Endothelial cell of umbilical vein (primary cell): ENCODE data around the gene ATAD1. TPM values are rescaled to one million over a fixed set of nuclear protein-coding genes. Genes with fewer than 3 reads are reported as not detected.

Source experiments
- BruUV-seq: library from RNA; stranded (reverse); fragments of 400-500 nt; replicated peaks from 2 replicates; lab custom pipeline; 2021; lab: Mats Ljungman, UMichigan
- CTCF ChIA-PET: fragments of 300-600, 350-600 bp; sonication (Branson Sonifier 250); formaldehyde crosslinking; loops from one replicate; lab custom pipeline; 2021; ENCODE audit warnings: antibody characterized with exemption, inconsistent platforms; lab: Charles Lee
- POLR2A ChIA-PET: fragments of 300-600, 350-600 bp; sonication (Branson Sonifier 250); formaldehyde crosslinking; loops from one replicate; lab custom pipeline; 2021; ENCODE audit warnings: antibody characterized with exemption, inconsistent platforms; lab: Charles Lee
- DNase-seq: peaks from one replicate; pipeline ENCODE4 v3.0.0-alpha.2; 2011; ENCODE audit warnings: low read depth, low spot score
- FAIRE-seq: peaks from 2 replicates; lab custom pipeline; 2011; peaks lifted over from hg19 to GRCh38; lab: Jason Lieb, UNC
- H2AFZ ChIP-seq: 2 replicates; pipeline ENCODE4 v1.6.0; 2012; ENCODE audit warnings: low read depth, low read length, control low read depth, inconsistent platforms
- H3K27ac ChIP-seq: 2 replicates; pipeline ENCODE4 v1.5.1; 2011; ENCODE audit warnings: low read depth, mild to moderate bottlenecking, control low read depth, low read length, moderate library complexity; ENCODE audit not compliant: insufficient read depth
- H3K27me3 ChIP-seq, 2 experiments: 2 replicates each; pipeline versions ENCODE4 v1.6.0 to v1.6.1; 2011; ENCODE audit warnings: low read length in 2 of 2, mixed read lengths in 1 of 2; ENCODE audit not compliant: control insufficient read depth in 2 of 2, insufficient read depth in 2 of 2
- H3K36me3 ChIP-seq, 2 experiments: 2 replicates in 1 of 2; 3 replicates in 1 of 2; pipeline ENCODE4 v1.5.1; 2011; ENCODE audit warnings: low read length in 2 of 2, mild to moderate bottlenecking in 1 of 2, moderate library complexity in 1 of 2; ENCODE audit not compliant: control insufficient read depth in 2 of 2, insufficient read depth in 2 of 2; ENCODE audit errors: extremely low read depth in 1 of 2
- H3K4me1 ChIP-seq: 3 replicates; pipeline ENCODE4 v1.5.1; 2011; ENCODE audit warnings: mild to moderate bottlenecking, low read length; ENCODE audit not compliant: control insufficient read depth, insufficient read depth; ENCODE audit errors: extremely low read depth
- H3K4me2 ChIP-seq: 2 replicates; pipeline ENCODE4 v1.6.1; 2011; ENCODE audit warnings: low read length, control low read depth, mixed read lengths; ENCODE audit not compliant: insufficient read depth
- H3K4me3 ChIP-seq, 3 experiments: fragments of 200-600 bp in 1 of 3; sonication (generic), shearing (Covaris generic) in 1 of 3; replicated peaks in 1 of 3; 2 replicates each; pipeline ENCODE4 v1.5.1; 2011 to 2016; ENCODE audit warnings: control low read depth in 3 of 3, low read length in 3 of 3, mild to moderate bottlenecking in 2 of 3, inconsistent platforms in 1 of 3, low read depth in 1 of 3, moderate library complexity in 1 of 3; ENCODE audit not compliant: insufficient read depth in 1 of 3
- H3K79me2 ChIP-seq: 2 replicates; pipeline ENCODE4 v1.6.0; 2012; ENCODE audit warnings: low read length, inconsistent platforms; ENCODE audit not compliant: control insufficient read depth, insufficient read depth
- H3K9ac ChIP-seq: replicated peaks from 2 replicates; pipeline ENCODE3; 2011; ENCODE audit warnings: low read length, control low read depth; ENCODE audit not compliant: insufficient read depth; ENCODE audit errors: extremely low read depth
- H3K9me1 ChIP-seq: replicated peaks from 3 replicates; pipeline ENCODE4 v1.6.0; 2011; ENCODE audit warnings: mild to moderate bottlenecking, low read length; ENCODE audit not compliant: control insufficient read depth, insufficient read depth; ENCODE audit errors: extremely low read depth
- H3K9me3 ChIP-seq: replicated peaks from 2 replicates; pipeline ENCODE4 v1.5.1; 2012; ENCODE audit warnings: low read length, inconsistent platforms; ENCODE audit not compliant: control insufficient read depth, insufficient read depth
- H4K20me1 ChIP-seq: replicated peaks from 2 replicates; pipeline ENCODE3; 2011; ENCODE audit warnings: mild to moderate bottlenecking, low read length; ENCODE audit not compliant: control insufficient read depth, insufficient read depth; ENCODE audit errors: extremely low read depth
- EZH2 ChIP-seq: IDR thresholded peaks from 2 replicates; pipeline ENCODE4 v1.6.1; 2012; ENCODE audit warnings: borderline replicate concordance, low read depth, mild to moderate bottlenecking, moderate library complexity, low read length, inconsistent platforms; ENCODE audit not compliant: severe bottlenecking
- FOS ChIP-seq: IDR thresholded peaks from 2 replicates; pipeline ENCODE4 v1.6.1; 2011; ENCODE audit warnings: mild to moderate bottlenecking, low read length, moderate library complexity, borderline replicate concordance; ENCODE audit not compliant: insufficient read depth
- GATA2 ChIP-seq: IDR thresholded peaks from 2 replicates; pipeline ENCODE4 v1.7.0; 2011; ENCODE audit warnings: low read depth, mild to moderate bottlenecking, moderate library complexity, mixed read lengths, low read length; ENCODE audit not compliant: insufficient read length, insufficient read depth
- JUN ChIP-seq: IDR thresholded peaks from 2 replicates; pipeline ENCODE4 v1.6.1; 2011; ENCODE audit warnings: borderline replicate concordance, low read depth; ENCODE audit not compliant: insufficient read length, insufficient read depth
- MYC ChIP-seq: IDR thresholded peaks from one replicate; pipeline ENCODE4 v1.6.1; 2011; ENCODE audit warnings: mild to moderate bottlenecking, low read depth, low read length
- POLR2A ChIP-seq: IDR thresholded peaks from 2 replicates; pipeline ENCODE4 v1.6.1; 2012; ENCODE audit warnings: low read depth, mild to moderate bottlenecking, control low read depth, low read length
- POLR2AphosphoS5 ChIP-seq: IDR thresholded peaks from 2 replicates; pipeline ENCODE4 v1.6.1; 2012; ENCODE audit warnings: low read depth, mild to moderate bottlenecking, control low read depth, low read length, moderate library complexity; ENCODE audit not compliant: insufficient read depth
- dilution Hi-C: fragments of 300-500 bp; cut with MboI; formaldehyde crosslinking; loops from one replicate; pipeline ENCODE4 v1.15.0; 2019; ENCODE audit warnings: low sequenced_read_pairs; ENCODE audit not compliant: extremely low pct_ligation_motif_present
- intact Hi-C: fragments of 100-400 bp; cut with micrococcal nuclease; formaldehyde crosslinking; loops from one replicate; pipeline ENCODE4 v1.10.0; 2022
- polyA plus RNA-seq, 4 experiments: library from polyadenylated mRNA; depleted of rRNA in 3 of 4; stranded (reverse) in 3 of 4; unstranded in 1 of 4; fragments of >200 nt; gene quantifications; 2 replicates each; pipeline versions ENCODE4 v1.2.1 to v1.2.3, GENCODE V29; 2011 to 2012; ENCODE audit warnings: missing spikeins in 1 of 4
- total RNA-seq: library from RNA; stranded (reverse); gene quantifications from 2 replicates; pipeline ENCODE4 v1.2.3, GENCODE V29; 2021
- TF ChIP-seq, protein P1 (sequence below): IDR thresholded peaks from 2 replicates; pipeline ENCODE4 v1.6.1; 2011; ENCODE audit not compliant: insufficient read depth, insufficient read length
- TF ChIP-seq, protein P2 (sequence below), 2 donors: IDR thresholded peaks; 1 replicate in 1 of 2; 2 replicates in 1 of 2; pipeline ENCODE4 v1.5.1; 2011; ENCODE audit warnings: low read length in 2 of 2, mild to moderate bottlenecking in 2 of 2, moderate library complexity in 2 of 2, control low read depth in 1 of 2, inconsistent platforms in 1 of 2, low read depth in 1 of 2; ENCODE audit not compliant: insufficient read depth in 1 of 2; ENCODE audit errors: extremely low read depth in 1 of 2

The ATAD1 gene
- total and polyA plus RNA-seq, 2 donors (not counting 3 experiments of a cell fraction or from before 2014, with no cell fraction given): 5.2 to 25.8 TPM

DNA sequence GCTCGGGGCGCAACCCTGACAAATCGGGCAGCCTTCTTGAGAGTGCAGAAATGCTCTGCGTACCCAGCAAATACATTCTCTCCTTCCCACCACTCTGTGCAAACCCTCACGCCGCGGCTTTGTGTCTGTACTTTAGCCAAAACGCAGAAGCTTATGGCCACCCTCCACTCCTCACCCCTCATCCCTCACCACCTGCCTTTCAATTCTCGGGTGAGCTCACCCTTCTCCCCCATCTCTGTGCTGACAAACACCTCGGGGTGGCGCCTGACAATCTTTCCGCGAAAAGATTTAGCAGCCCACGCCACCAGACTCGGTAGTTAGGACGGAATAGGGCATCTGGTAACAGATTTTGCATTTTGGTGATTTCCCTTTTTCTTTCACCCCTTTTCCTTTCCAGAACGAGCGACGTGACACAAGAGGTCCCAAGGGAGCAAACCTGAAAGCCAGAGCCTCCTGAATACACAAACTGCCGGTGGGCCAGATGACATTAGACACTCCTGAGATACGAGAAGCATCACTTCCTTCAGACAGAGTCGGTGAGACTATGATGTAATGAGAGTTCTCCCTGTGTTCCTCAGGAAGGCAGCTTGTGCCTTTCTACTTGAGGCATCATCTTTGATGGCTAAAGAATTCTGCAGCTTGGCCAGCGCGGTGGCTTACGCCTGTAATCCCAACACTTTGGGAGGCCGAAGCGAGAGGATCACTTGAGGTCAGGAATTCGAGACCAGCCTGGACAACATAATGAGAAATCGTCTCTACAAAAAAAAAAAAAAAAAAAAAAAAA lies 671 bp upstream of the ATAD1 start:
- FAIRE-seq: no peak
- H3K27ac ChIP-seq: no peak overlapping the region

More for the DNA sequence above, 671 bp upstream of the ATAD1 start:
- no peaks in the 10 kb centered on the region for H4K20me1 ChIP-seq
- H3K4me3 ChIP-seq: peak overlapping the region; percentile 61 to 88 (median 78)
- dilution Hi-C loops: no loop called here
- H3K9me1 ChIP-seq: no peaks in the 10 kb centered on the region
- H3K4me1 ChIP-seq: peaks cover 22% of the 10 kb centered on the region
- H3K9ac ChIP-seq: peak overlapping the region; percentile 76
- H3K79me2 ChIP-seq: peaks cover 34% of the 10 kb centered on the region
- H3K27me3 ChIP-seq: no peaks in the 10 kb centered on the region
- H3K9me3 ChIP-seq: no peaks in the 10 kb centered on the region
- BruUV-seq: TSS peak; percentile 14
- peaks cover 0 to 2% of the 10 kb centered on the region in 2 experiments for H3K36me3 ChIP-seq
- POLR2A ChIA-PET: no interaction called here
- no peak for TF ChIP-seq MYC
- TF ChIP-seq POLR2AphosphoS5: no peak
- TF ChIP-seq POLR2A: no peak
- no peak for TF ChIP-seq EZH2
- TF ChIP-seq GATA2: no peak
- TF ChIP-seq FOS: no peak
- TF ChIP-seq, protein P1, sequence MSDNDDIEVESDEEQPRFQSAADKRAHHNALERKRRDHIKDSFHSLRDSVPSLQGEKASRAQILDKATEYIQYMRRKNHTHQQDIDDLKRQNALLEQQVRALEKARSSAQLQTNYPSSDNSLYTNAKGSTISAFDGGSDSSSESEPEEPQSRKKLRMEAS: no peak
- no peak for TF ChIP-seq JUN
- TF ChIP-seq, protein P2, sequence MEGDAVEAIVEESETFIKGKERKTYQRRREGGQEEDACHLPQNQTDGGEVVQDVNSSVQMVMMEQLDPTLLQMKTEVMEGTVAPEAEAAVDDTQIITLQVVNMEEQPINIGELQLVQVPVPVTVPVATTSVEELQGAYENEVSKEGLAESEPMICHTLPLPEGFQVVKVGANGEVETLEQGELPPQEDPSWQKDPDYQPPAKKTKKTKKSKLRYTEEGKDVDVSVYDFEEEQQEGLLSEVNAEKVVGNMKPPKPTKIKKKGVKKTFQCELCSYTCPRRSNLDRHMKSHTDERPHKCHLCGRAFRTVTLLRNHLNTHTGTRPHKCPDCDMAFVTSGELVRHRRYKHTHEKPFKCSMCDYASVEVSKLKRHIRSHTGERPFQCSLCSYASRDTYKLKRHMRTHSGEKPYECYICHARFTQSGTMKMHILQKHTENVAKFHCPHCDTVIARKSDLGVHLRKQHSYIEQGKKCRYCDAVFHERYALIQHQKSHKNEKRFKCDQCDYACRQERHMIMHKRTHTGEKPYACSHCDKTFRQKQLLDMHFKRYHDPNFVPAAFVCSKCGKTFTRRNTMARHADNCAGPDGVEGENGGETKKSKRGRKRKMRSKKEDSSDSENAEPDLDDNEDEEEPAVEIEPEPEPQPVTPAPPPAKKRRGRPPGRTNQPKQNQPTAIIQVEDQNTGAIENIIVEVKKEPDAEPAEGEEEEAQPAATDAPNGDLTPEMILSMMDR (IDR thresholded peaks at IDR 0.05; ENCODE audit: extremely low read depth in 1 of 2, insufficient read depth in 1 of 2, low read depth in 1 of 2, low read length in 2 of 2): peak in 1 of 2 donors; percentile 4
- intact Hi-C loops: loop anchor here (1.0 to 2.0 kb wide), 4 partner anchors 44 to 571 kb away; no protein-coding TSS in a partner anchor
- peak; percentile 26 for DNase-seq
- peak overlapping the region; percentile 92 for H2AFZ ChIP-seq
- CTCF ChIA-PET: interaction anchor here (0.7 to 1.7 kb wide), 6 partner anchors 10 to 571 kb away, joined by 3 to 6 read pairs (median 4); partner anchors contain the start of genes KLLN and PTEN
- H3K4me2 ChIP-seq: peak overlapping the region; percentile 93
